ENCODE measurements around the gene DAB2. TPM values are rescaled to one million over a fixed set of nuclear protein-coding genes. Genes with fewer than 3 reads are reported as not detected.

DAB2 gene
- total RNA-seq, 1 experiment from 2014 or later: 5.5 TPM

DNA sequence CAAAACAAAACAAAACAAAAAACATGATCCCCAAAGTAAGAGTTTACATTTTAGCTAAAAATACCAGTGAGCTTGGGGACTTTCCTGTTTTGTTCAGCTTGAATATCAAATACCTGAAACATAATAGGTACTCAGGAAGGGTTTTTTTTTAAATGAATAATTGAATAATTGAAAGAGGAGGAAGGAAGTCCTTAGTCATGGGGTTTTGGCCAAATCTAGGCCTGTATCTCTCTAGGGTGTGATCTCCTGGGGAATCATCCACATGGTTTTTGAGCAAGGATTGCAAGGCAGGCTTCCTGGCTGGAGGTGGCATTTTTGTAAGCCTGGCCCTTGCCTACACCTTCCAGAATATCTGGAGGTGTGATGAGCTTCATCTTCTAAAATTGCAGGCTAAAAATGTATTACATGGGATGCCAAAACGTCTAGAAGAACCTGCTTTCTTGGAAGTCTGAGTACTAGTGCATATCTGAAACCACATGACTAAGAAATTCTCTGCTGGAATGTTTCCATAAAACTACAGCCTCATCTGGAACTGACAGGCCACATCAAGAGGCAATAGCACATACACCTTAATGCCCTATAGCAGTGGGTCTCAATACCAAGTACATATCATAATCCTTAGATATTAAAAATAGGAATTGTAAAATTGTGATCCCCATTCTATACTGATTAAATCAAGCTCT, 70.9 kb downstream of the DAB2 start:
- H3K36me3 ChIP-seq (ENCODE audit: control insufficient read depth in 1 of 2, insufficient read depth in 2 of 2, low read length in 2 of 2): no peaks in the 10 kb centered on the region
- no peak for TF ChIP-seq ZNF274 (IDR thresholded peaks at IDR 0.05; ENCODE audit: low read depth, low read length)
- no peak for TF ChIP-seq CBX3 (IDR thresholded peaks at IDR 0.05; ENCODE audit: low read depth)
- no peak for TF ChIP-seq SRF (IDR thresholded peaks at IDR 0.05; ENCODE audit: low read depth)
- no peak for TF ChIP-seq CEBPB (IDR thresholded peaks at IDR 0.05; ENCODE audit: low read depth)
- ATAC-seq (no peak), DNase-seq (ENCODE audit: low read depth, low spot score) (no peak)
- ChIA-PET RAD21 (ENCODE audit: low non-redundant PET in 1 of 2, low total read pairs in 2 of 2, uncharacterized antibody in 2 of 2, unreplicated experiment in 2 of 2) (no interaction called here), CTCF (no interaction called here), POLR2A (no interaction called here)
- no peaks in the 10 kb centered on the region for H3K79me2 ChIP-seq (ENCODE audit: insufficient read depth, low read length)
- H3K27me3 ChIP-seq (ENCODE audit: insufficient read depth, low read length): no peaks in the 10 kb centered on the region
- no peak overlapping the region for H3K4me3 ChIP-seq (replicated peaks in 1 of 2; ENCODE audit: low read depth in 1 of 2, low read length in 2 of 2)
- no peak overlapping the region for H3K4me2 ChIP-seq (ENCODE audit: low read length)
- H4K20me1 ChIP-seq (ENCODE audit: insufficient read depth): no peaks in the 10 kb centered on the region
- BruUV-seq (replicated peaks): no TSS peak
- H3K9me2 ChIP-seq (ENCODE audit: insufficient read depth): no peaks in the 10 kb centered on the region
- H3K27ac ChIP-seq (ENCODE audit: low read depth, low read length): no peak overlapping the region
- no peak overlapping the region for H2AFZ ChIP-seq (ENCODE audit: low read depth, low read length, poor library complexity, severe bottlenecking)
- H3K9ac ChIP-seq (ENCODE audit: low read length): no peak overlapping the region
- intact Hi-C loops (cut with micrococcal nuclease): no loop called here
- H3K4me1 ChIP-seq (ENCODE audit: control insufficient read depth in 1 of 2, insufficient read depth in 2 of 2, low read length in 2 of 2): peaks cover 0 to 7% of the 10 kb centered on the region in 2 experiments; a peak in 1 of 4 replicates
- H3K9me3 ChIP-seq (ENCODE audit: control insufficient read depth in 1 of 2, insufficient read depth in 1 of 2, low read depth in 1 of 2, low read length in 2 of 2): no peaks in the 10 kb centered on the region

DNA sequence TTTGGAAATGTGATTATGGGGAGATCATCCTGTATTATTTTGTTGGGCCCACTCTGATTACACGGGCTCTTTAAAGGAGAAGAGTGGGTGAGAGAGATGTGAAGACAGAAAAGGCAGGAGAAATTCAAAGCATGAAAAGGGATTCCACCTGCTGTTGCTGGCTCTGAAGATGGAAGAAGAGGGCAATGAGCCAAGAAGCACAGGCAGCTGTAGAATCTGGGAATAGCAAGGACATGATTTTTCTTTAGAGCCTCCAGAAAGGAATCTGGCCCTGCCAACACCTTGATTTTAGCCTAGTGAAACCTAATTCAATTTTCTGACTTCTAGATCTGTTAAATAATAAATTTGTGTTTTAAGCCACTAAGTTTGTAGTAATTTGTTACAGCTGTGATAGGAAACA, 71.8 kb downstream of the DAB2 start:
- Histone ChIP-seq H4K20me1 (ENCODE audit: insufficient read depth) (no peaks in the 10 kb centered on the region), H3K4me2 (ENCODE audit: low read length) (no peak overlapping the region), H3K4me3 (replicated peaks in 1 of 2; ENCODE audit: low read depth in 1 of 2, low read length in 2 of 2) (no peak overlapping the region), H3K9me2 (ENCODE audit: insufficient read depth) (no peaks in the 10 kb centered on the region), H3K27ac (ENCODE audit: low read depth, low read length) (no peak overlapping the region), H3K27me3 (ENCODE audit: insufficient read depth, low read length) (no peaks in the 10 kb centered on the region), H3K36me3 (ENCODE audit: control insufficient read depth in 1 of 2, insufficient read depth in 2 of 2, low read length in 2 of 2) (no peaks in the 10 kb centered on the region), H2AFZ (ENCODE audit: low read depth, low read length, poor library complexity, severe bottlenecking) (no peak overlapping the region), H3K9me3 (ENCODE audit: control insufficient read depth in 1 of 2, insufficient read depth in 1 of 2, low read depth in 1 of 2, low read length in 2 of 2) (no peaks in the 10 kb centered on the region), H3K9ac (ENCODE audit: low read length) (no peak overlapping the region), H3K79me2 (ENCODE audit: insufficient read depth, low read length) (no peaks in the 10 kb centered on the region), H3K4me1 (ENCODE audit: control insufficient read depth in 1 of 2, insufficient read depth in 2 of 2, low read length in 2 of 2) (peaks cover 0 to 7% of the 10 kb centered on the region in 2 experiments; a peak in 1 of 4 replicates)
- ChIA-PET CTCF (no interaction called here), RAD21 (ENCODE audit: low non-redundant PET in 1 of 2, low total read pairs in 2 of 2, uncharacterized antibody in 2 of 2, unreplicated experiment in 2 of 2) (no interaction called here), POLR2A (no interaction called here)
- no peak for ATAC-seq
- intact Hi-C loops (cut with micrococcal nuclease): no loop called here
- TF ChIP-seq CBX3 (IDR thresholded peaks at IDR 0.05; ENCODE audit: low read depth) (no peak), RAD21 (IDR thresholded peaks at IDR 0.05; ENCODE audit: low read depth) (no peak), EZH2phosphoT487 (IDR thresholded peaks at IDR 0.05; ENCODE audit: borderline replicate concordance) (no peak), ELF1 (IDR thresholded peaks at IDR 0.05; ENCODE audit: borderline replicate concordance, low read depth) (no peak), POLR2A (IDR thresholded peaks at IDR 0.05; ENCODE audit: borderline replicate concordance, extremely low read depth, insufficient read depth, insufficient read length) (no peak), JUND (IDR thresholded peaks at IDR 0.05) (no peak), ZNF274 (IDR thresholded peaks at IDR 0.05; ENCODE audit: low read depth, low read length) (no peak)
- TF ChIP-seq, protein P1, sequence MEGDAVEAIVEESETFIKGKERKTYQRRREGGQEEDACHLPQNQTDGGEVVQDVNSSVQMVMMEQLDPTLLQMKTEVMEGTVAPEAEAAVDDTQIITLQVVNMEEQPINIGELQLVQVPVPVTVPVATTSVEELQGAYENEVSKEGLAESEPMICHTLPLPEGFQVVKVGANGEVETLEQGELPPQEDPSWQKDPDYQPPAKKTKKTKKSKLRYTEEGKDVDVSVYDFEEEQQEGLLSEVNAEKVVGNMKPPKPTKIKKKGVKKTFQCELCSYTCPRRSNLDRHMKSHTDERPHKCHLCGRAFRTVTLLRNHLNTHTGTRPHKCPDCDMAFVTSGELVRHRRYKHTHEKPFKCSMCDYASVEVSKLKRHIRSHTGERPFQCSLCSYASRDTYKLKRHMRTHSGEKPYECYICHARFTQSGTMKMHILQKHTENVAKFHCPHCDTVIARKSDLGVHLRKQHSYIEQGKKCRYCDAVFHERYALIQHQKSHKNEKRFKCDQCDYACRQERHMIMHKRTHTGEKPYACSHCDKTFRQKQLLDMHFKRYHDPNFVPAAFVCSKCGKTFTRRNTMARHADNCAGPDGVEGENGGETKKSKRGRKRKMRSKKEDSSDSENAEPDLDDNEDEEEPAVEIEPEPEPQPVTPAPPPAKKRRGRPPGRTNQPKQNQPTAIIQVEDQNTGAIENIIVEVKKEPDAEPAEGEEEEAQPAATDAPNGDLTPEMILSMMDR (IDR thresholded peaks at IDR 0.05 in 2 of 3, conservative IDR thresholded peaks at IDR 0.05 in 1 of 3; ENCODE audit: borderline replicate concordance in 1 of 3, insufficient read depth in 1 of 3, low read depth in 2 of 3, low read length in 2 of 3): no peak
- TF ChIP-seq, protein P2, sequence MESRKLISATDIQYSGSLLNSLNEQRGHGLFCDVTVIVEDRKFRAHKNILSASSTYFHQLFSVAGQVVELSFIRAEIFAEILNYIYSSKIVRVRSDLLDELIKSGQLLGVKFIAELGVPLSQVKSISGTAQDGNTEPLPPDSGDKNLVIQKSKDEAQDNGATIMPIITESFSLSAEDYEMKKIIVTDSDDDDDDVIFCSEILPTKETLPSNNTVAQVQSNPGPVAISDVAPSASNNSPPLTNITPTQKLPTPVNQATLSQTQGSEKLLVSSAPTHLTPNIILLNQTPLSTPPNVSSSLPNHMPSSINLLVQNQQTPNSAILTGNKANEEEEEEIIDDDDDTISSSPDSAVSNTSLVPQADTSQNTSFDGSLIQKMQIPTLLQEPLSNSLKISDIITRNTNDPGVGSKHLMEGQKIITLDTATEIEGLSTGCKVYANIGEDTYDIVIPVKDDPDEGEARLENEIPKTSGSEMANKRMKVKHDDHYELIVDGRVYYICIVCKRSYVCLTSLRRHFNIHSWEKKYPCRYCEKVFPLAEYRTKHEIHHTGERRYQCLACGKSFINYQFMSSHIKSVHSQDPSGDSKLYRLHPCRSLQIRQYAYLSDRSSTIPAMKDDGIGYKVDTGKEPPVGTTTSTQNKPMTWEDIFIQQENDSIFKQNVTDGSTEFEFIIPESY (IDR thresholded peaks at IDR 0.05; ENCODE audit: extremely low read depth, insufficient replicate concordance, low read length): no peak
- TF ChIP-seq, protein P3, sequence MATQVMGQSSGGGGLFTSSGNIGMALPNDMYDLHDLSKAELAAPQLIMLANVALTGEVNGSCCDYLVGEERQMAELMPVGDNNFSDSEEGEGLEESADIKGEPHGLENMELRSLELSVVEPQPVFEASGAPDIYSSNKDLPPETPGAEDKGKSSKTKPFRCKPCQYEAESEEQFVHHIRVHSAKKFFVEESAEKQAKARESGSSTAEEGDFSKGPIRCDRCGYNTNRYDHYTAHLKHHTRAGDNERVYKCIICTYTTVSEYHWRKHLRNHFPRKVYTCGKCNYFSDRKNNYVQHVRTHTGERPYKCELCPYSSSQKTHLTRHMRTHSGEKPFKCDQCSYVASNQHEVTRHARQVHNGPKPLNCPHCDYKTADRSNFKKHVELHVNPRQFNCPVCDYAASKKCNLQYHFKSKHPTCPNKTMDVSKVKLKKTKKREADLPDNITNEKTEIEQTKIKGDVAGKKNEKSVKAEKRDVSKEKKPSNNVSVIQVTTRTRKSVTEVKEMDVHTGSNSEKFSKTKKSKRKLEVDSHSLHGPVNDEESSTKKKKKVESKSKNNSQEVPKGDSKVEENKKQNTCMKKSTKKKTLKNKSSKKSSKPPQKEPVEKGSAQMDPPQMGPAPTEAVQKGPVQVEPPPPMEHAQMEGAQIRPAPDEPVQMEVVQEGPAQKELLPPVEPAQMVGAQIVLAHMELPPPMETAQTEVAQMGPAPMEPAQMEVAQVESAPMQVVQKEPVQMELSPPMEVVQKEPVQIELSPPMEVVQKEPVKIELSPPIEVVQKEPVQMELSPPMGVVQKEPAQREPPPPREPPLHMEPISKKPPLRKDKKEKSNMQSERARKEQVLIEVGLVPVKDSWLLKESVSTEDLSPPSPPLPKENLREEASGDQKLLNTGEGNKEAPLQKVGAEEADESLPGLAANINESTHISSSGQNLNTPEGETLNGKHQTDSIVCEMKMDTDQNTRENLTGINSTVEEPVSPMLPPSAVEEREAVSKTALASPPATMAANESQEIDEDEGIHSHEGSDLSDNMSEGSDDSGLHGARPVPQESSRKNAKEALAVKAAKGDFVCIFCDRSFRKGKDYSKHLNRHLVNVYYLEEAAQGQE (IDR thresholded peaks at IDR 0.05; ENCODE audit: low read depth): no peak
- no peak for DNase-seq (ENCODE audit: low read depth, low spot score)
- BruUV-seq (replicated peaks): no TSS peak

All from HCT116 (cell line).